Progenitor cell of endocrine pancreas (in vitro differentiated cells): Measurements from ENCODE around the gene REST. TPM values are rescaled to one million over a fixed set of nuclear protein-coding genes. Genes with fewer than 3 reads are reported as not detected.
"Not testable (repeated sequence)": the region's sequence is repeated elsewhere in the genome, so short reads cannot be mapped to it uniquely, and the experiment has no call there.

Experiments used
- DNase-seq: peaks from one replicate; pipeline ENCODE4 v3.0.0; 2021; ENCODE audit warnings: low spot score; ENCODE audit not compliant: unreplicated experiment
- H3K27ac Mint-ChIP-seq: 2 replicates; pipeline ENCODE4 v1.8.0; 2021; ENCODE audit warnings: mild to moderate bottlenecking, moderate library complexity, mixed read lengths
- H3K27me3 Mint-ChIP-seq: 2 replicates; pipeline ENCODE4 v1.8.0; 2021; ENCODE audit warnings: mixed read lengths
- H3K36me3 Mint-ChIP-seq: 2 replicates; pipeline ENCODE4 v1.8.0; 2022; ENCODE audit warnings: mixed read lengths; ENCODE audit not compliant: insufficient read depth
- H3K4me1 Mint-ChIP-seq: 2 replicates; pipeline ENCODE4 v1.8.0; 2021; ENCODE audit warnings: low read depth, mixed read lengths
- H3K4me3 Mint-ChIP-seq: 2 replicates; pipeline ENCODE4 v1.8.0; 2021; ENCODE audit warnings: low read depth, mild to moderate bottlenecking, moderate library complexity, mixed read lengths
- H3K9me3 Mint-ChIP-seq: 2 replicates; pipeline ENCODE4 v1.8.0; 2021; ENCODE audit warnings: low read depth, mixed read lengths
- total RNA-seq: library from RNA; stranded (reverse); gene quantifications from 2 replicates; pipeline ENCODE4 v1.2.1, GENCODE V29; 2021
- TF ChIP-seq, protein P1 (sequence below): fragments of 200-600 bp; sonication (generic); IDR thresholded peaks from one replicate; pipeline ENCODE4 v1.5.0; 2021; ENCODE audit warnings: antibody characterized with exemption, mild to moderate bottlenecking; ENCODE audit not compliant: unreplicated experiment

Gene REST
- total RNA-seq, 1 donor from 2014 or later: 95.7 TPM

DNA sequence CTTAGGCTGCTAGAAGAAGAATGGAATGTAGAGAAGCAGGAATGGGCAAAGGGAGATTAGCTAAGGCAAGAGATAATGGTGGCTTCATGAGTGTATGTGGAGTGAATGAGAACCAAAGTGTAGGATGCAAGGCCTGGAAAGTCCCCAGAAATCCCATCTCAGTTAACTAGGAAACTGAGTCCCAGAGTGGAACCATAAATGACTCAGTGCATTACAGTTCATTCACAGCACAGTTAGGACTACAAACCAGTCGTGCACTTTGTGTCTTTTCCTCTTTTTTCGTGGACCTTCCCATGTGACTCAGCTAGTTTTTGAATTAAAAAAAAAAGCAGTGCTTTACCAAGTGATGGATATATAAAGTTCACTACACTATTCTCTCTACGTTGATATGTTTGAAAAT is 27.7 kb upstream of the REST start:
- Mint-ChIP-seq H3K9me3 (peaks cover 2% of the 10 kb centered on the region), H3K4me3 (no peak overlapping the region), H3K36me3 (no peaks in the 10 kb centered on the region), H3K27me3 (no peaks in the 10 kb centered on the region), H3K27ac (no peak overlapping the region), H3K4me1 (no peaks in the 10 kb centered on the region)
- TF ChIP-seq, protein P1, sequence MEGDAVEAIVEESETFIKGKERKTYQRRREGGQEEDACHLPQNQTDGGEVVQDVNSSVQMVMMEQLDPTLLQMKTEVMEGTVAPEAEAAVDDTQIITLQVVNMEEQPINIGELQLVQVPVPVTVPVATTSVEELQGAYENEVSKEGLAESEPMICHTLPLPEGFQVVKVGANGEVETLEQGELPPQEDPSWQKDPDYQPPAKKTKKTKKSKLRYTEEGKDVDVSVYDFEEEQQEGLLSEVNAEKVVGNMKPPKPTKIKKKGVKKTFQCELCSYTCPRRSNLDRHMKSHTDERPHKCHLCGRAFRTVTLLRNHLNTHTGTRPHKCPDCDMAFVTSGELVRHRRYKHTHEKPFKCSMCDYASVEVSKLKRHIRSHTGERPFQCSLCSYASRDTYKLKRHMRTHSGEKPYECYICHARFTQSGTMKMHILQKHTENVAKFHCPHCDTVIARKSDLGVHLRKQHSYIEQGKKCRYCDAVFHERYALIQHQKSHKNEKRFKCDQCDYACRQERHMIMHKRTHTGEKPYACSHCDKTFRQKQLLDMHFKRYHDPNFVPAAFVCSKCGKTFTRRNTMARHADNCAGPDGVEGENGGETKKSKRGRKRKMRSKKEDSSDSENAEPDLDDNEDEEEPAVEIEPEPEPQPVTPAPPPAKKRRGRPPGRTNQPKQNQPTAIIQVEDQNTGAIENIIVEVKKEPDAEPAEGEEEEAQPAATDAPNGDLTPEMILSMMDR: no peak
- DNase-seq: no peak

DNA sequence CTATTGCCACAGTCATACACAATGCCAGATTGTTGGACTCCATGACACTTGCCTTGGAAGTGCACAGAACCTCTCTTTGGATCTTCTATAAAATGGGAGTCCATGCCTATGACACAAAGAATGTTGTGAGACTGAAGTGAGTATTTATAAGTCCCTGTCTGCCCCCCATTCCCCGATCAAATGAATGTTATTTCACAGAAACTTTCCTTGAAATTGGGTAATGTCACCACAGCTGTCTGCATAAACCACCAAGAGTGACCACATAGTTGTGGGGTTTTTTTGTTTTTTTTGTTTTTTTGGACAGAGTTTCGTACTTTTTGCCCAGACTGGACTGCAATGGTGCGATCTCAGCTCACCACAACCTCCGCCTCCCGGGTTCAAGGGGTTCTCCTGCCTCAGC is 27.1 kb upstream of the REST start:
- no peak for DNase-seq
- TF ChIP-seq, protein P1: no peak
- Mint-ChIP-seq H3K4me1 (no peaks in the 10 kb centered on the region), H3K9me3 (peaks cover 3% of the 10 kb centered on the region), H3K4me3 (no peak overlapping the region), H3K27ac (no peak overlapping the region), H3K36me3 (no peaks in the 10 kb centered on the region), H3K27me3 (no peaks in the 10 kb centered on the region)

DNA sequence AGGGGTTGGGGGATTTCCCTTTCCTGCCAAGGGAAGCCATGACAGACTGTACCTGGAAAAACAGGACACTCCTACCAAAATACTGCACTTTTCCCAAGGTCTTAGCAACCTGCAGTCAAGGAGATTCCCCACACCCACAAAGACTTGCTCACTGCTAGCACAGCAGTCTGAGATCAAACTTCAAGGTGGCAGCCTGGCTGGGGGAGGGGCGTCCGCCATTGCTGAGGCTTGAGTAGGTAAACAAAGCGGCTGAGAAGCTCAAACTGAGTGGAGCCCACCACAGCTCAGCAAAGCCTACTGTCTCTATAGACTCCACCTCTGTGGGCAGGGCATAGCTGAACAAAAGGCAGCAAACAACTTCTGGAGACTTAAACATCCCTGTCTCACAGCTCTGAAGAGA is 23.2 kb upstream of the REST start:
- not testable (repeated sequence) for H3K27me3 Mint-ChIP-seq, H3K4me1 Mint-ChIP-seq, H3K36me3 Mint-ChIP-seq, DNase-seq
- Mint-ChIP-seq H3K27ac (peak overlapping the region; percentile 46), H3K4me3 (peak overlapping the region; percentile 16), H3K9me3 (peaks cover 25% of the 10 kb centered on the region)

DNA sequence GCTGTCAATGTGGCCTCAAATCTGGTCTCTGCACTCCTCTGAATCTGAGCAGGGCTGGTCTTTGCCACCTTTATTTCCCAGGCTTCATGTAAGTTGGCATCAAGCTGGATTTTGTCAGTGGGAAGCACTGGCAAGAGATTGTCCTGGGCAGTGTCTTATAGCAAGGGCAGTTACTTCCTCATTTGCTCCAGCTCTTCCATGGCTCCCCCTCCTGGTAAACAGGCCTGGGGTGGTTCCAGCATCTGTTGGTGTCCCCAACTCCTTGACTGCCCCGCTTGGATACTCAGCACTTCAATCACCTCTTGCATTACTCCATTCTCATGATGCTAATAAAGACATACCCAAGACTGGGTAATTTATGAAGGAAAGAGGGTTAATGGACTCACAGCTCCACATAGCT is 15.0 kb upstream of the REST start:
- Mint-ChIP-seq H3K36me3 (no peaks in the 10 kb centered on the region), H3K4me3 (no peak overlapping the region), H3K4me1 (peaks cover 3% of the 10 kb centered on the region), H3K27me3 (no peaks in the 10 kb centered on the region), H3K9me3 (peaks cover 11% of the 10 kb centered on the region), H3K27ac (no peak overlapping the region)
- DNase-seq: no peak
- TF ChIP-seq, protein P1: no peak

DNA sequence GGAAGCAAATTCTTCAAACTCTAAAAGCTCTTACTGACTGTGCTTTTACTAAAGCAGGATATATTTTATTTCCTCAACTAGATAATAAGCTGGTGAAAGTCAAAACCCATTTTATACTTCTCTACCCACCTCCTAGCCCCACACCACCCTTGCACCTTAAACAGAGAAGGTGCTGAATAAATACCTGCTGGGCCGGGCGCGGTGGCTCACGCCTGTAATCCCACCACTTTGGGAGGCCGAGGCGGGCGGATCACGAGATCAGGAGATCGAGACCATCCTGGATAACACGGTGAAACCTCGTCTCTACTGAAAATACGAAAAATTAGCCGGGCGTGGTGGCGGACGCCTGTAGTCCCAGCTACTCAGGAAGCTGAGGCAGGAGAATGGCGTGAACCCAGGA is 9.9 kb upstream of the REST start:
- not testable (repeated sequence) for H3K9me3 Mint-ChIP-seq, H3K27ac Mint-ChIP-seq, H3K27me3 Mint-ChIP-seq, H3K4me3 Mint-ChIP-seq, H3K36me3 Mint-ChIP-seq, DNase-seq, H3K4me1 Mint-ChIP-seq

DNA sequence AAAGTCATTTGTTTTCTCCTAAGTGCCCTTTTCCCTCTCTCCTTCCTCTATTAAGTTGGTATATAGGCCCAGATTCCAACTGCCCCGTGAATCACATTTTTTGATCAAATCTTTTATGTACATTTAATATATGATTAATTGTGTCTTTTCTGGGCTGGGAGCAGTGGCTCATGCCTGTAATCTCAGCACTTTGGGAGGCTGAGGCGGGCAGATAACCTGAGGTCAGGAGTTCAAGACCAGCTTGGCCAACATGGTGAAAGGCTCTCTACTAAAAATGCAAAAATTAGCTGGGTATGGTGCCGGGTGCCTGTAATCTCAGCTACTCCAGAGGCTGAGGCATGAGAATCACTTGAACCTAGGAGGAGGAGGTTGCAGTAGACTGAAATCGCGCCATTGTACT is 7.5 kb upstream of the REST start:
- not testable (repeated sequence) for H3K4me1 Mint-ChIP-seq, H3K9me3 Mint-ChIP-seq, H3K4me3 Mint-ChIP-seq, DNase-seq, H3K27me3 Mint-ChIP-seq, H3K36me3 Mint-ChIP-seq, H3K27ac Mint-ChIP-seq

DNA sequence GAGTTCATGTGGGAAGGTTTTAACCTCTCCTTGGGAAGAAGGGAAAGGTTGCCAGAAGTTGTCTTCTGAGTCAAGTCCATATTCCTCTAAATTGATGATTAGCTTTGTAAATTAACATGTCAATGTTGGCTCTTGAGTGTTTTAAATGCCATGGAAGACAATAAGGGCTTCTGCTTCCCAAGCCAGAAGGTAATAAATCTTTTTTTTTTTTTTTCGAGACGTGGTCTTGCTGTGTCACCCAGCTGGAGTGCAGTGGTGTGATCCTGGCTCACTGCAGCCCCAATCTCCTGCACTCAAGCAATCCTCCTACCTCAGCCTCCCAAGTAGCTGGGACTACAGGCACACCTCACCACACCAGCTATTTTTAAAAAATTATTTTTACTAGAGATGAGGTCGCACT is 5.0 kb upstream of the REST start:
- Mint-ChIP-seq H3K36me3 (no peaks in the 10 kb centered on the region), H3K4me3 (no peak overlapping the region), H3K27me3 (peaks cover 21% of the 10 kb centered on the region), H3K27ac (no peak overlapping the region), H3K9me3 (no peaks in the 10 kb centered on the region), H3K4me1 (peaks cover 6% of the 10 kb centered on the region)
- TF ChIP-seq, protein P1: no peak
- DNase-seq: no peak
